GM18499 (cell line): ENCODE data around the gene KRT78.

Experiments
- ATAC-seq: cut with Tn5 transposase; IDR thresholded peaks from one replicate; pipeline ENCODE4 v1.9.1; 2021; ENCODE audit warnings: moderate number of reproducible peaks; ENCODE audit not compliant: insufficient read depth, unreplicated experiment

The KRT78 gene

DNA sequence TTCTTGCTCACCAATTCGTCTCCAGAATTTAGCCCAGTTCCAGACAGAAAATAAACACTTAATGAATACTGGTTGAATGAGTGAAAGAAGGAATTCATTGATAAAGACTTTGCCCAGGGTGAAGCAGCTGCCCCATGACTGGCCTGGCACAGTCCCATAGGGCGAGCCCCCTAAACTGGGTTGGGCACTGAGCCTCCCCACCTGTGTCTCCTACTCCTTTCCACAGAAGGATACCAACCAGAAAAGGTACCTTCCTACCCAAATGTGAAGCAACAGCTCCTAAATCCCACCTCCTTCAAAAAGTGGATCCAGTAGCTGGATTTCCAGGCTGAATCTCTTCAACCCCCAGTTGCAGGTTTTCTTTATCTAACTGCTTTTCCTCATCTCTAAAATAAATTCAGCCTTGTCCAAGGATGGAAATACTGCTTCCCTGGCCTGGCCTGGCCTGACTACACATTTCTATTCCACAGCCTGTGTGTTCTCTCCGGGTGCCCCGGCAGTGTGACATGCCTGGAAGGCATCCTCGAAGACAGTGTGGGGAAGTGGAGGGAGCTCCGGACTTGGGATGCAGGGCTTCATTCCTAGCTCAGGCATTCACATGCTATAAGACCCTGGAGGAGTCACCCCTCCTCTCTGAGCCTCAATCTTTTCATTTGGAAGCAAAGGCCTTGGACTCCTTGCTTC, 60.5 kb downstream of the KRT78 start:
- ATAC-seq, result no peak
